ENCODE results near the gene DGKD.

The DGKD gene

DNA sequence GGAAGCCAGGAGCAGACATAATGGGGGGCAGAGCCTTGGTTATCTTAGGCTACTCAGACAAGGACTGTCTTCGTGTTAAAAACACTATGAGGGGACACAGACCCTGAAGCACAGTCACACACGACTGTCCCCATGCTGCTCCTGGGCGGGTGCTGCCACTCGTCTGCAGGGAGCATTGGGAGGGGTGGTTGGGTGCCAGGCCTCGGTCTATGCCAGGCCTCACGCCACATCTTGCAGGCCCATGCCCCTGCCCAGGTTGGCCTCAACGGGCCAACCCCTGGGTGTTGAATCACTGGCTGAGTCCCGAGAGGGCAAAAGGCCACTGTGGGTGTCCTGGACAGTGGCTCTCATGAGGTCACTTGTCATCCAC lies 114.4 kb downstream of the DGKD start:
- TF ChIP-seq, protein P1, sequence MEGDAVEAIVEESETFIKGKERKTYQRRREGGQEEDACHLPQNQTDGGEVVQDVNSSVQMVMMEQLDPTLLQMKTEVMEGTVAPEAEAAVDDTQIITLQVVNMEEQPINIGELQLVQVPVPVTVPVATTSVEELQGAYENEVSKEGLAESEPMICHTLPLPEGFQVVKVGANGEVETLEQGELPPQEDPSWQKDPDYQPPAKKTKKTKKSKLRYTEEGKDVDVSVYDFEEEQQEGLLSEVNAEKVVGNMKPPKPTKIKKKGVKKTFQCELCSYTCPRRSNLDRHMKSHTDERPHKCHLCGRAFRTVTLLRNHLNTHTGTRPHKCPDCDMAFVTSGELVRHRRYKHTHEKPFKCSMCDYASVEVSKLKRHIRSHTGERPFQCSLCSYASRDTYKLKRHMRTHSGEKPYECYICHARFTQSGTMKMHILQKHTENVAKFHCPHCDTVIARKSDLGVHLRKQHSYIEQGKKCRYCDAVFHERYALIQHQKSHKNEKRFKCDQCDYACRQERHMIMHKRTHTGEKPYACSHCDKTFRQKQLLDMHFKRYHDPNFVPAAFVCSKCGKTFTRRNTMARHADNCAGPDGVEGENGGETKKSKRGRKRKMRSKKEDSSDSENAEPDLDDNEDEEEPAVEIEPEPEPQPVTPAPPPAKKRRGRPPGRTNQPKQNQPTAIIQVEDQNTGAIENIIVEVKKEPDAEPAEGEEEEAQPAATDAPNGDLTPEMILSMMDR (IDR thresholded peaks at IDR 0.05; ENCODE audit: low read depth, low read length, missing control alignments) = no peak
- Histone ChIP-seq H3K36me3 (replicated peaks) (peaks cover 5% of the 10 kb centered on the region), H3K27ac (no peak overlapping the region), H3K27me3 (replicated peaks) (no peaks in the 10 kb centered on the region), H3K4me3 (ENCODE audit: low read depth, low read length) (no peak overlapping the region)
- in situ Hi-C loops (cut with HindIII; ENCODE audit: low pct_ligation_motif_present, low sequenced_read_pairs) = no loop called here
- DNase-seq = no peak

DNA sequence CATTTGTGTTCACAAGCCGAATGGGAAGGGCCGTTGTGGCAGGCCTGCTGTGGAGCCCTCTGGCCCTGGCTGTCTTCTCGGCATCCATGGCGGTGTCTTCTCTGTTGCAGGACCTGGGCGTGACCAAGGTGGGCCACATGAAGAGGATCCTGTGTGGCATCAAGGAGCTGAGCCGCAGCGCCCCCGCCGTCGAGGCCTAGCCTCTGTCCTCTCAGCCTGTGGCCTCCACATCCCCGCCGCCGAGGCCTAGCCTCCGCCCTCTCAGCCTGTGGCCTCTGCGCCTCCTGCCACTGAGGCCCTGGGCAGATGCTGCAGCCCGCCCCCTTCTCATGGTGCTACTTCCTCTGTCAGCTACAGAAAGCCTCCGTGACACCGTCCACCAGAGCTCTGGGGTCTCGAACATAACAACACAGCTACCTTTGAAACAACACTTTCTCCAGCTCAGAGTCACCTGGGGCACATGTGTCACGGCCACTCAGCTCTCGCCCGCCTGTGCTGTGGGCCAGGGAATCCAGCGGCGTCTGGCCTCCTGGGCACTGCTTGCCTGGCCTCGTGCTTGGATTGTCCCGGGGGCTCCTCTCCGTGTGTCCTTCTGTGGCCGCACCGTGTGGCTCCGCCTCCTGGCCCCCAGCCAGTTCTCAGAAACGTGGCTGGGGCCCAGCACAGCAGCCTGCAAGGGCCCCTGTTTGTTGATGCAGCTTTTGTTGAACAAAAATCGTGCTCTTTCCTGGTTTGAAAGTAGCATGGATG lies 115.1 kb downstream of the DGKD start:
- no peaks in the 10 kb centered on the region for H3K27me3 ChIP-seq (replicated peaks)
- DNase-seq = no peak
- in situ Hi-C loops (cut with HindIII; ENCODE audit: low pct_ligation_motif_present, low sequenced_read_pairs) = no loop called here
- TF ChIP-seq, protein P1 (IDR thresholded peaks at IDR 0.05; ENCODE audit: low read depth, low read length, missing control alignments) = no peak
- H3K4me3 ChIP-seq (ENCODE audit: low read depth, low read length) = no peak overlapping the region
- no peaks in the 10 kb centered on the region for H3K36me3 ChIP-seq (replicated peaks)
- no peak overlapping the region for H3K27ac ChIP-seq

DNA sequence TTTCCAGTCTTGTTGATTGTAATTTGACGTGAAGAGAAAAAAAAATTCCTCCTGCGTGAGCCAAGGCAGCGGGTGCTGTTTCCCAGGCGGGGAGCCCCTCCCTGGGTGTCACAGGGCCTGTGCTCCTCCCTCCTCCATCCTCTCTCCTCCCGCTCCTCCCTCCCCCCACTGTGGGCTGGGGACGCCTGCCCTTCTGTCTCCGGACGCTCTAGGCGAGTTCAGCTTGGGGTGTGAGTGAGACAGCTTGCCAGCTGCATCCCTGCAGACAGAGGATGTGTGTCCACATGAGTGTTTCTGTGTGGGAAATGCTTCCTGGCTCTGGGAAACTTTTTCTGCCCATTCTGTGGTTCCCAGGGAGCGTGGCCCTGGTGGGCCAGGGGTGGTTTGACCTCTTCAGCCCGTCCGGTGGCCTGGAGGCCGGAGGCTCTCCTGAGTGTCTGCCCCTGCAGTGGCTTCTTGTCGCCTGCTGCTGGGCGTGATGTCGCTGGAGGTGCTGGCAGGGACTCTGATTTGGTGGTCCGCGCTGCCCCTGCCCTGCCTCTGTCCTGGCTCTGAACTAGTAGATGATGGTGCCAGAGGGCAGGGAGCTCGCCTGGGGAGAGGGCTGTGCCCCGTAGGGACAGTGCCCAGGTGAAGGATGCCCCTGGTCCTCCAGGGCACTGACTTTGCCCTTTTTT lies 115.9 kb downstream of the DGKD start:
- peak; percentile 27 for DNase-seq
- Histone ChIP-seq H3K27me3 (replicated peaks) (no peaks in the 10 kb centered on the region), H3K36me3 (replicated peaks) (no peaks in the 10 kb centered on the region), H3K4me3 (ENCODE audit: low read depth, low read length) (no peak overlapping the region), H3K27ac (no peak overlapping the region)
- in situ Hi-C loops (cut with HindIII; ENCODE audit: low pct_ligation_motif_present, low sequenced_read_pairs) = no loop called here
- TF ChIP-seq, protein P1 (IDR thresholded peaks at IDR 0.05; ENCODE audit: low read depth, low read length, missing control alignments) = no peak

DNA sequence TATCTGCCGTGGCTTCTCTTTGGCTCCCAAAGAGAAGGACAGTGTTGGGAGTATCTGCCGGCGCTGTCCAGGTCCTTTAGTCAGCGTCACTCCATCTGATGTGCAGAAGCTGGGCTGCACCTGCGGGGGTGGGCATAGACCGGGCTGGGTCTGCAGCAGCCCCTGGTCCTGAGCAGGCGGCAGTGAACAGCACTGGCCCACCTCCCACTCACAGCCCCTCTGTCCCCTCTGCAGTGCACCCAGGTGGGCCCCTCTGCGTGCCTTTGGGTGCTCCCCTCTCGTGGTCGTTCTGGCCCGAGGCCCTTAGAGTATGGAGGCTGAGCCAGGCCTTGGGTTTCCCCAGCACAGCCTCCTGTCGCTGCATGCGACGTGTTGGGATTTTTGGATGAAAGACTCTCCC lies 116.5 kb downstream of the DGKD start:
- Histone ChIP-seq H3K4me3 (ENCODE audit: low read depth, low read length) (no peak overlapping the region), H3K27ac (no peak overlapping the region), H3K36me3 (replicated peaks) (no peaks in the 10 kb centered on the region), H3K27me3 (replicated peaks) (no peaks in the 10 kb centered on the region)
- TF ChIP-seq, protein P1 (IDR thresholded peaks at IDR 0.05; ENCODE audit: low read depth, low read length, missing control alignments) = no peak
- in situ Hi-C loops (cut with HindIII; ENCODE audit: low pct_ligation_motif_present, low sequenced_read_pairs) = no loop called here
- no peak for DNase-seq

DNA sequence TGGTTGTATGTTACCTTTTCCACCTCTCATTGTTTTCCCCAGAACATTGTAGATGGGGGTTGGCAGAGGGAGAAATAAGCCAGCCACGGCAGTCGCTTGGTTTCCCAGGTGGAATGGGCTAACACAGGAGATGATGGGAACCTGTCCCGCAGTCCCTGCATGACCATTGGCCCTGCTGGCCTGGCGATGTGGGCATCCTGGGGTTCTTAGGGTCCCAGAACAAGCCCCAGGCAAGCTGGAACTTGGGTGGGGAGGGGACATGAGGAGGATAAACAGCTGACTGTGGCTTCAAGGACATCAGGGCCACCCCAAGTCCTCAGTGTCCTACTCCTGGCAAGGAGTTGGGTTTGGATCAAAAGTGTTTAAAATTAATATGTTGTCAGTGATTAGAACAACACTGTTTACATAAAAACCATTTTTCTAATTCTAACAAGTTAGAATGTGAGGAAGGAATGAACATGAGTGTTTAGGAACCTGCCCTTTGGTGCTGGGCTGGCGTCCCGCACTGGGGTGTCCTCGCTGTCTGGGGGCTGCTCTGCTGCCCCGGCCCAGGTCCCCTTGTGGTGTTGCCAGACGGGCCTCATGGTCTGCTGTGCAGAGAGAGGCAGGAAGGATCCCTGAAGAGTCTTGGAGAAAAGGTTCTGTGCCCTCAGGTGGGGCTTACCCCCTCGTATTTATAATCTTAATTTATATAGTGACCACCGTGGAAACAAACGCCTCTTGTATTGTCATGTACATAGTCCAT lies 117.2 kb downstream of the DGKD start:
- no peak for DNase-seq
- H3K27me3 ChIP-seq (replicated peaks) = no peaks in the 10 kb centered on the region
- H3K36me3 ChIP-seq (replicated peaks) = no peaks in the 10 kb centered on the region
- no peak overlapping the region for H3K27ac ChIP-seq
- TF ChIP-seq, protein P1 (IDR thresholded peaks at IDR 0.05; ENCODE audit: low read depth, low read length, missing control alignments) = no peak
- in situ Hi-C loops (cut with HindIII; ENCODE audit: low pct_ligation_motif_present, low sequenced_read_pairs) = no loop called here
- H3K4me3 ChIP-seq (ENCODE audit: low read depth, low read length) = no peak overlapping the region
